ENCODE results near the gene PPP1R7. TPM values are rescaled to one million over a fixed set of nuclear protein-coding genes. Genes with fewer than 3 reads are reported as not detected.

Gene PPP1R7
- total and polyA plus RNA-seq, 9 of the 15 experiments (the other 6 are each of a cell fraction or from before 2014, with no cell fraction given): 37.5 to 75.0 (median 50.5) TPM

- Histone ChIP-seq H2AFZ (ENCODE audit: low read depth, low read length) (no peak overlapping the region), H3K4me3 (no peak overlapping the region), H3K27me3 (ENCODE audit: control insufficient read depth in 2 of 2, insufficient read depth in 2 of 2, low read length in 2 of 2) (no peaks in the 10 kb centered on the region), H3K4me2 (ENCODE audit: insufficient read depth, low read length) (no peak overlapping the region), H3K9me1 (ENCODE audit: control insufficient read depth, insufficient read depth, low read length) (no peaks in the 10 kb centered on the region), H3K27ac (ENCODE audit: extremely low read depth, low read depth, low read length) (no peak overlapping the region), H3K4me1 (replicated peaks in 1 of 2; ENCODE audit: control insufficient read depth in 2 of 2, insufficient read depth in 2 of 2, low read length in 2 of 2) (no peaks in the 10 kb centered on the region), H3K36me3 (ENCODE audit: control insufficient read depth, insufficient read depth, low read length) (peaks cover 6% of the 10 kb centered on the region; the same call in 1 of the 3 replicates), H3K79me2 (ENCODE audit: control insufficient read depth, insufficient read depth, low read length) (no peaks in the 10 kb centered on the region), H3K9ac (ENCODE audit: insufficient read depth in 1 of 2, low read depth in 2 of 2, low read length in 2 of 2) (no peak overlapping the region; a peak in 1 of 4 replicates), H4K20me1 (replicated peaks; ENCODE audit: control insufficient read depth, insufficient read depth, low read length) (no peaks in the 10 kb centered on the region), H3K9me3 (replicated peaks; ENCODE audit: control insufficient read depth, insufficient read depth, low read depth, low read length) (no peaks in the 10 kb centered on the region)
- ChIA-PET POLR2A (interaction anchor here (2.6 kb wide), 1 partner anchor 9 kb away, joined by 8 read pairs; the partner anchor contains the start of gene MTERF4), CTCF (ENCODE audit: low intra/inter-chr PET ratio) (no interaction called here)
- FAIRE-seq (no peak), DNase-seq (ENCODE audit: extremely low read depth in 1 of 4, low spot score in 3 of 4) (no peak), ATAC-seq (no peak)
- no TSS peak for BruUV-seq (replicated peaks)
- in situ Hi-C loops (cut with MboI): no loop called here
- 87% methylated on average over 4 of the region's 9 CpGs for WGBS (ENCODE audit: insufficient coverage, low coverage, missing lambda C conversion rate)
- intact Hi-C loops (cut with micrococcal nuclease): no loop called here
- TF ChIP-seq NCOA2 (IDR thresholded peaks at IDR 0.05; ENCODE audit: partially characterized antibody in 2 of 2) (no peak), NR2F6 (CRISPR knock-in tag; IDR thresholded peaks at IDR 0.05) (no peak), ARID4B (CRISPR knock-in tag; IDR thresholded peaks at IDR 0.05) (no peak), U2AF2 (optimal IDR thresholded peaks at IDR 0.05; ENCODE audit: low read depth, low read length) (no peak), SRSF9 (IDR thresholded peaks at IDR 0.05; ENCODE audit: borderline replicate concordance, low read depth, low read length) (no peak), TOE1 (IDR thresholded peaks at IDR 0.05; ENCODE audit: borderline replicate concordance) (no peak), TOE1 (CRISPR knock-in tag; IDR thresholded peaks at IDR 0.05; ENCODE audit: borderline replicate concordance, low read depth) (no peak), ZNF445 (CRISPR knock-in tag; IDR thresholded peaks at IDR 0.05; ENCODE audit: low read depth) (no peak), SOX6 (IDR thresholded peaks at IDR 0.05) (no peak), COPS2 (conservative IDR thresholded peaks at IDR 0.05) (no peak)
Measured at GRCh38 chr2:241111440-241111805, 38.8 kb upstream of the PPP1R7 start.

Measured in K562 (cell line).